Measurements from ENCODE around the gene GABRG3. TPM values are rescaled to one million over a fixed set of nuclear protein-coding genes. Genes with fewer than 3 reads are reported as not detected.

The GABRG3 gene
- total RNA-seq, 1 experiment from 2014 or later = not detected

- intact Hi-C loops (cut with micrococcal nuclease; ENCODE audit: unreplicated experiment) = no loop called here
- CTCF ChIA-PET = interaction anchor here (0.5 kb wide), 1 partner anchor 100 kb away, joined by 3 read pairs; no protein-coding TSS in a partner anchor
- Mint-ChIP-seq H3K4me3 (ENCODE audit: low read depth, unreplicated experiment) (no peak overlapping the region), H3K27me3 (ENCODE audit: unreplicated experiment) (no peaks in the 10 kb centered on the region), H3K36me3 (ENCODE audit: insufficient read depth, unreplicated experiment) (no peaks in the 10 kb centered on the region), H3K4me1 (ENCODE audit: low read depth, unreplicated experiment) (no peaks in the 10 kb centered on the region), H3K27ac (ENCODE audit: unreplicated experiment) (no peak overlapping the region), H3K9me3 (ENCODE audit: low read depth, unreplicated experiment) (peaks cover 4% of the 10 kb centered on the region)
- no TSS peak for BruUV-seq (replicated peaks)
- TF ChIP-seq CTCF (IDR thresholded peaks at IDR 0.05; ENCODE audit: unreplicated experiment) = no peak
- no peak for DNase-seq
These were observed 140.3 kb downstream of the GABRG3 start for GRCh38 chr15:27111323-27111722.

GRCh38 chr15:27114473-27114872 lies 143.5 kb downstream of the GABRG3 start:
- Mint-ChIP-seq H3K27me3 (ENCODE audit: unreplicated experiment) (no peaks in the 10 kb centered on the region), H3K9me3 (ENCODE audit: low read depth, unreplicated experiment) (peaks cover 5% of the 10 kb centered on the region), H3K27ac (ENCODE audit: unreplicated experiment) (no peak overlapping the region), H3K36me3 (ENCODE audit: insufficient read depth, unreplicated experiment) (no peaks in the 10 kb centered on the region), H3K4me1 (ENCODE audit: low read depth, unreplicated experiment) (no peaks in the 10 kb centered on the region), H3K4me3 (ENCODE audit: low read depth, unreplicated experiment) (no peak overlapping the region)
- DNase-seq = no peak
- TF ChIP-seq CTCF (IDR thresholded peaks at IDR 0.05; ENCODE audit: unreplicated experiment) = no peak
- CTCF ChIA-PET = no interaction called here
- intact Hi-C loops (cut with micrococcal nuclease; ENCODE audit: unreplicated experiment) = no loop called here
- BruUV-seq (replicated peaks) = no TSS peak

- H3K9me3 Mint-ChIP-seq (ENCODE audit: low read depth, unreplicated experiment) = peaks cover 2% of the 10 kb centered on the region
- intact Hi-C loops (cut with micrococcal nuclease; ENCODE audit: unreplicated experiment) = no loop called here
- no peak for TF ChIP-seq CTCF (IDR thresholded peaks at IDR 0.05; ENCODE audit: unreplicated experiment)
- no peak overlapping the region for H3K4me3 Mint-ChIP-seq (ENCODE audit: low read depth, unreplicated experiment)
- no TSS peak for BruUV-seq (replicated peaks)
- H3K27ac Mint-ChIP-seq (ENCODE audit: unreplicated experiment) = no peak overlapping the region
- no peaks in the 10 kb centered on the region for H3K4me1 Mint-ChIP-seq (ENCODE audit: low read depth, unreplicated experiment)
- no peaks in the 10 kb centered on the region for H3K27me3 Mint-ChIP-seq (ENCODE audit: unreplicated experiment)
- no peaks in the 10 kb centered on the region for H3K36me3 Mint-ChIP-seq (ENCODE audit: insufficient read depth, unreplicated experiment)
- no peak for DNase-seq
- CTCF ChIA-PET = no interaction called here
These were observed 148.8 kb downstream of the GABRG3 start for GRCh38 chr15:27119695-27120266.

- intact Hi-C loops (cut with micrococcal nuclease; ENCODE audit: unreplicated experiment) = no loop called here
- no peaks in the 10 kb centered on the region for H3K36me3 Mint-ChIP-seq (ENCODE audit: insufficient read depth, unreplicated experiment)
- no peaks in the 10 kb centered on the region for H3K27me3 Mint-ChIP-seq (ENCODE audit: unreplicated experiment)
- TF ChIP-seq CTCF (IDR thresholded peaks at IDR 0.05; ENCODE audit: unreplicated experiment) = no peak
- DNase-seq = no peak
- H3K4me3 Mint-ChIP-seq (ENCODE audit: low read depth, unreplicated experiment) = no peak overlapping the region
- H3K4me1 Mint-ChIP-seq (ENCODE audit: low read depth, unreplicated experiment) = no peaks in the 10 kb centered on the region
- CTCF ChIA-PET = no interaction called here
- no peak overlapping the region for H3K27ac Mint-ChIP-seq (ENCODE audit: unreplicated experiment)
- BruUV-seq (replicated peaks) = no TSS peak
- peaks cover 2% of the 10 kb centered on the region for H3K9me3 Mint-ChIP-seq (ENCODE audit: low read depth, unreplicated experiment)
These were observed 150.7 kb downstream of the GABRG3 start for GRCh38 chr15:27121672-27122071.

Measured in Calu3 (cell line).